HCEC 1CT (cell line): Measurements from ENCODE around the gene ICE2.
"Not testable (repeated sequence)": the region's sequence is repeated elsewhere in the genome, so short reads cannot be mapped to it uniquely, and the experiment has no call there.

ENCODE experiments used
- DNase-seq: peaks from one replicate; pipeline ENCODE4 v3.0.0-alpha.2; 2017

ICE2 gene

GRCh38 chr15:60442031-60442650 is 36.8 kb downstream of the ICE2 start:
- no peak for DNase-seq

GRCh38 chr15:60441331-60441730 is 37.6 kb downstream of the ICE2 start:
- no peak for DNase-seq

- DNase-seq: no peak
Measured at GRCh38 chr15:60438646-60439045, 40.3 kb downstream of the ICE2 start.

GRCh38 chr15:60428935-60429334 is 50.0 kb downstream of the ICE2 start:
- no peak for DNase-seq

GRCh38 chr15:60426870-60427508 is 52.0 kb downstream of the ICE2 start:
- DNase-seq: peak; percentile 75

- DNase-seq: no peak
Measured at GRCh38 chr15:60425461-60425860, 53.5 kb downstream of the ICE2 start.

GRCh38 chr15:60424006-60424405 is 54.9 kb downstream of the ICE2 start:
- no peak for DNase-seq

- DNase-seq: peak; percentile 91
Measured at GRCh38 chr15:60423537-60423936, 55.4 kb downstream of the ICE2 start.

GRCh38 chr15:60421544-60421943 is 57.4 kb downstream of the ICE2 start:
- DNase-seq: peak; percentile 83

GRCh38 chr15:60420203-60420716 is 58.7 kb downstream of the ICE2 start:
- no peak for DNase-seq

GRCh38 chr15:60419753-60420152 is 59.2 kb downstream of the ICE2 start:
- DNase-seq: peak; percentile 66

GRCh38 chr15:60418096-60418495 is 60.8 kb downstream of the ICE2 start:
- DNase-seq: no peak

- no peak for DNase-seq
Measured at GRCh38 chr15:60417112-60417511, 61.8 kb downstream of the ICE2 start.

- DNase-seq: no peak
Measured at GRCh38 chr15:60416484-60416883, 62.5 kb downstream of the ICE2 start.

- DNase-seq: peak; percentile 62
Measured at GRCh38 chr15:60414016-60414682, 64.8 kb downstream of the ICE2 start.

GRCh38 chr15:60413231-60413824 is 65.6 kb downstream of the ICE2 start:
- DNase-seq: no peak

GRCh38 chr15:60412807-60413206 is 66.1 kb downstream of the ICE2 start:
- not testable (repeated sequence) for DNase-seq

GRCh38 chr15:60411774-60412425 is 67.0 kb downstream of the ICE2 start:
- no peak for DNase-seq

- not testable (repeated sequence) for DNase-seq
Measured at GRCh38 chr15:60410350-60410749, 68.6 kb downstream of the ICE2 start.

- peak; percentile 96 for DNase-seq
Measured at GRCh38 chr15:60408463-60408981, 70.4 kb downstream of the ICE2 start.

- DNase-seq: peak; percentile 91
Measured at GRCh38 chr15:60407415-60407805, 71.5 kb downstream of the ICE2 start.

GRCh38 chr15:60406513-60407414 is 72.2 kb downstream of the ICE2 start:
- DNase-seq: no peak
